NCI-H345 treated with DMSO at 0.1 percent for 48 hours (cell line): ENCODE data around the gene RIC8A.
"Not testable (repeated sequence)": the region's sequence is repeated elsewhere in the genome, so short reads cannot be mapped to it uniquely, and the experiment has no call there.

Experiments used
- DNase-seq: peaks from one replicate; lab custom pipeline; 2025; ENCODE audit not compliant: unreplicated experiment; lab: John Stamatoyannopoulos, UW

The RIC8A gene

GRCh38 chr11:207208-207862, at the start of gene RIC8A, which contains the start of gene BET1L:
Gene RIC8A, plus strand, starts transcription at chr11:207708. Its CDS starts 1,147 bp downstream, at chr11:208855.
Gene BET1L, minus strand, starts transcription at chr11:207399. Its CDS starts 78 bp downstream, at chr11:207321.
- DNase-seq: peak; percentile 77

- not testable (repeated sequence) for DNase-seq
Measured at GRCh38 chr11:180242-180641, 27.3 kb upstream of the RIC8A start.

- not testable (repeated sequence) for DNase-seq
Measured at GRCh38 chr11:189200-189783, 18.2 kb upstream of the RIC8A start.

GRCh38 chr11:189843-190311, 17.6 kb upstream of the RIC8A start:
- DNase-seq: not testable (repeated sequence)

- not testable (repeated sequence) for DNase-seq
Measured at GRCh38 chr11:190546-190945, 17.0 kb upstream of the RIC8A start.

- DNase-seq: not testable (repeated sequence)
Measured at GRCh38 chr11:191490-192478, 15.7 kb upstream of the RIC8A start.

- not testable (repeated sequence) for DNase-seq
Measured at GRCh38 chr11:192674-193128, 14.8 kb upstream of the RIC8A start, which contains the start of gene SCGB1C1. Gene SCGB1C1, plus strand, starts transcription at chr11:193078. Its CDS starts 22 bp downstream, at chr11:193100.

- DNase-seq: not testable (repeated sequence)
Measured at GRCh38 chr11:193481-193880, 14.0 kb upstream of the RIC8A start.

- DNase-seq: no peak
Measured at GRCh38 chr11:196786-197731, 10.4 kb upstream of the RIC8A start.

- no peak for DNase-seq
Measured at GRCh38 chr11:197741-198235, 9.7 kb upstream of the RIC8A start.

- DNase-seq: no peak
Measured at GRCh38 chr11:198236-198806, 9.2 kb upstream of the RIC8A start.

- no peak for DNase-seq
Measured at GRCh38 chr11:199004-199581, 8.4 kb upstream of the RIC8A start.

- DNase-seq: no peak
Measured at GRCh38 chr11:199782-200181, 7.7 kb upstream of the RIC8A start.

GRCh38 chr11:200224-201003, 7.1 kb upstream of the RIC8A start:
- no peak for DNase-seq

- DNase-seq: no peak
Measured at GRCh38 chr11:201966-202365, 5.5 kb upstream of the RIC8A start.

GRCh38 chr11:202490-202889, 5.0 kb upstream of the RIC8A start:
- DNase-seq: no peak

GRCh38 chr11:203056-203944, 4.2 kb upstream of the RIC8A start:
- no peak for DNase-seq
